Non-pigmented ciliary epithelial cell (primary cell): ENCODE data around the gene JADE2.

ENCODE experiments used
- DNase-seq: peaks from one replicate; pipeline ENCODE4 v3.0.0-alpha.2; 2010; ENCODE audit warnings: low read depth

The JADE2 gene

DNA sequence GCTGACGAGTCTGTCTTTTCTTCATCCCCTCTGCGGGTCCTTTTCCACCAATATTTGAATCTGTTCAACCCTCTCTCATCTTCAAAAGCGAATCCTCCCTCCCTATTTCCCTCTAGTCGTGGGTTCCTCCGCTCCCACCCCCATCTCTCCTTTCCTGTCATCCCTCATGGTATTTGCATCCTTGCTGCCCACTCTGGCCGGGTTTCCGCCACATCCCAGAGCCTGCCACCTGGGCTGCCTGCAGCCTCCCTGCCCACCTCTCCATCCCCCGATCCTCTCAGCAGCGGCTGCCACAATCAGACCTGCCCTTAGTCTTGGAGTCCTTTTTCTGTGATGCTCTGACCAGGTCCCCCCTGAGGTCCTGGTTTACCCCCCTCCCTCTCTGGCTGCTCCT is 44.9 kb downstream of the JADE2 start:
- DNase-seq = no peak

DNA sequence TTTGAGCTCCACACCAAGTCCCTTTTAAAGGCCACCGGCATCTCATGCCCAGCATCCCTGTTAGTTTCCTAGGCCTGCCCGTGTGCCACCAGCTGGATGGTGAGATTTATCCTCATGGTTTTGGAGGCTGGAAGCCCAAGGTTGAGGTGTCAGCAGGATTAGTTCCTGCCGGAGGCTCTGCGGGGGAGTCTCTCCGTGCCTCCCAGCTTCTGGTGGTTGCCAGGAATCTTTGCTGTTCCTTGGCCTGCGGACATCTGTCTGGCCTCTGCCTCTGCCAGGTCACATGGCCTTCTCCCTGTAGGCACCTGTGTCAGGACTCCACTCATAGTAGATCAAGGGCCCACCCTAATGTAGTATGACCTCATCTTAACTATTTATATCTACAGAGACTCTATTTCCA is 45.4 kb downstream of the JADE2 start:
- DNase-seq = no peak

DNA sequence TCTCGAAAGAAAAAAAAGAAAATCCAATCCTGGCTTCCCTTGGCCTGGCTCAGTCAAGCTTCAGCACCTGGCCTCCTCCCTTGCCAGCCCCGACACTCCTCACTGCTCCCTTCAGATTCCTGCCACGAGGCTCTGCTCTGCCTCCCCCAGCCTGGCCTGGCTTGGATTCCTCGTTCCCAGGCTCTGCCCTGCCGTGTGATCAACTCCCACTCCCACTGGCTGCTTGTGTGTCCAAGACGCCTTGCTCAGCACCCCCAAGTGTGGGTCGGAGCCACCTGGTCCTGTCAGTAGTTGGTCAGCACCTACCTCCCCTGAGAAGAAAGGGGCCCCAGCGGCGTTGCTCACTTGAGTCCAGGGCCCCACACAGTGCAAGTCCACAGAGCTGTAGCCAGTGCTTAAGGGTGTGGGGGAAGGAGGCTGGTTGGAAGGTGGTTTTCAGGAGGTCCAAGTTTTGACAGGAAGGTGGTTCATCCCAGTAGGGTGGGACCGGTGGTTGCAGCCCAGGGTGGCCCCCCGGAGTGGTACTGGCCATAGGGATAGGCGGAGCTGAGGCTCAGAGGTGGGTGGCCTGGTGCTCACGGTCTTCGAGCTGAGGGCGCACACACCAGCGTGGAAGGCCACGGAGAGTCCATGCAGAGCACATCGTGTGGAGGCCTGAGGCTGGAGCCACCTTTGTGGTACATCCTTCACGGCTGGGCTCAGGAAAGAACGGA is 46.4 kb downstream of the JADE2 start:
- DNase-seq = no peak

DNA sequence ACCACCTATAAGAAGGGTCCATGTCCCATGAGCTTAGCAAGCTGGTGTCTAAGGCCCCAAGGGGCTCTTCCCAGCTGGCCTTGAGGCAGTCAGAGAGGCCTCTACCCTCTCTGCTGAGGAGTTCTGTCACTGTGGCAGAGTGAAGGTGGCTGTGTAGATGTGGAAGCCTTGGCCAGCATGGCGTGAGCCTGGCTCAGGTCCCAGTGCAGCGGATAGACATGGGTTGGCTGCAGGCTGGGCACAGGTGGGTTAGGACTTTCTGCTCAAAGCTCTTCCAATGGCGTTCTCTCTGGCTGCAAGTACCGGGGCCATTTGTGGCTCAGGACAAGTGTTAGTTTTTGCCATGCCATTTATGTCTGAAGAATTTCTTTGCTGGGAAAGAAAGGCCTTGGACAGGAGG is 47.3 kb downstream of the JADE2 start:
- DNase-seq = no peak

DNA sequence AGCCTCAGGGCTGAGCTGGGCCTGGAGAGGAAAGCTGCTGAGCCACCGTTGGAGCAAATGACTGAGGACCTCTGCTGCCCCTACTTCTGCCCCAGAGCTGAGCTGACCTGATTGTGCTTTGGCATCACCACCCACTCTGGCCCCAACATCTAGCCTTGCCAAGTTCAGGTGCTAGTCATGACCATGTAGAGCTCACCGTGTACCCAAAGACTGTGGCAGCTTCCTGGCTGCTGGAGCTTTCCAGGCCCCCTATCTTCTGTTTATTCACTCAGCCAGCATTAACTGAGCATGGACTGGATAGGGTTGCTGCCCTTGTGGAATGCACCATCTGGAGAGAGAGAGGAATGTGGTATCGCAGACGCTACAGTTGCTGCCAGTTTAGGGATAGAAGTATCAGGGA is 49.1 kb downstream of the JADE2 start:
- DNase-seq = no peak

DNA sequence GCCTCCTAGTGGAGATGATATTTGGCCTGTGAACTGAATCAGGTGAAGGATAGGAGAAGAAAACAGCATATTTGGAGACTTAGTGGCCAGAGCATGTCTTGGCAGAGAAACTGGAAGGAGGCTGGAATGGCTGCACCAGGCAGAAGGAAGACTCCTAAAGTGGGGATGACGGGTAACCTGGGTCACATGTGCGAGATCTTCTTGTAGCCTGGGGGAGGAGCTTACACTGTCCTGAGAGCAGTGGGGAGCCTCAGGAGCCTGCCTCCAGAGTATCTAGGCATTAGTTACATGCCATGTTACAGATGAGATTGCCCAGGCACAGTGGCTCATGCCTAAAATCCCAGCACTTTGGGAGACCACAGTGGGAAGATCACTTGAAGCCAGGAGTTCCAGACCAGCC is 49.8 kb downstream of the JADE2 start:
- no peak for DNase-seq

DNA sequence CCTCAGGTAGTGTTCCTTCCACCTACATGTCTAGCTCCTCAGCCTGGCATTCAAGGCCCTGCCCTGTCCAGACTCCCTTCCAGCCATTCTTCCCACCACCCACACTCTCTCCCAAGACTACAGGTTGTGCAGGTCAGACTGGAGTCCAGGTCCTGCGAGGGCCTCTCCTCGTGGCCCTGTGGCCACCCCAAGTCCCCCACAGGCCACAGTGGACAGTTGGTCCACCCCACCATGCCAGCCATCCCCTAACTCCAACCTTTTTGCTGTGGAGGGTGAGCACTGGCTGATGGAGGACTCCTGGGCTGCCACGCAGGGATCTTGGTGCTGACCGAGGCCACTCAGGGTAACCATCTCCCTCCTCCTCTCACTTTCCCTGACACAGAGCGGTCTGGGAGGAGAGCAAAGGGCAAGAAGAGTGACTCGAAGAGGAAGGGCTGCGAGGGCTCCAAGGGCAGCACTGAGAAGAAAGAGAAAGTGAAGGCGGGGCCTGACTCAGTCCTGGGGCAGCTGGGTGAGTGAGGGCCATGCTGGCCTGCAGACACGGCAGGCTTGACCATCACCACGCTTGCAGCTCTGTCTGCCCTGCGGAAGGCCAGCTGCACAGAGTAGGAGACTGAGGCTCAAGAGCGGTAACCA is 51.0 kb downstream of the JADE2 start:
- no peak for DNase-seq

DNA sequence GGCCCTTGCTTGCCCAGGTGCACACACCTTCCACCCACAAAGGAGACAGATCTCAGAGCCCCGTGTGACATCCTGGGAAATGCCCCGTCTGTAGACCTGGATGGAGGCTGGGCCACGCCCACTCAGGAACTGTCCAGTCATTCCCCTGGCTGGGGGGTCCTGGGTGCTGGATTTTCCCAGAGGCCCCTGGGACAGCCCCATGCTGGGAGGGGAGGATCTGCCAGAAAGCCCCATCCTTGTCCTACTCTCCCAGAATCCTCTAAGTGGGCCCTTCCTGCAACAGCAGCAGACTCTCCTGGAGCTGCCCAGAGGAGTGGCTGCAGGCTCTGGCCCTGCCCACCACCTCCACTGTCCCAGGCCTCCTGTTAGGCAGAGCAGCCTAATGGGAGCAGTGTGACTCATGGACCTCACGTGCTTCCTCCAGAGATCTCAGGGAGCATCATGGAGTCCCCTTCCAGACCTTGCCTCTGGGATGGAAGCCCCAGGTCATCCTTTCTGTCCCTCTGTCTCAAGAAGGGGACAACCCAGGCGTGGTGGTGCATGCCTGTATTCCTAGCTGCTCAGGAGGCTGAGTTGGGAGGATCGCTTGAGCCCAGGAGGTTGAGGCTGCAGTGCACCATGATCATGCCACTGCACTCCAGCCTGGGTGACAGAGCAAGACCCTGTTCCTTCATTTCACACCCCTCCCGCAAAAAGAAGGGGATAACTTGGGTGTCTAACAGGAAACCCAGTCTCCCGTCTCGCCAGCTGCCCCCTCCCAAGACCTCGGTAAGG is 51.7 kb downstream of the JADE2 start:
- DNase-seq = no peak

DNA sequence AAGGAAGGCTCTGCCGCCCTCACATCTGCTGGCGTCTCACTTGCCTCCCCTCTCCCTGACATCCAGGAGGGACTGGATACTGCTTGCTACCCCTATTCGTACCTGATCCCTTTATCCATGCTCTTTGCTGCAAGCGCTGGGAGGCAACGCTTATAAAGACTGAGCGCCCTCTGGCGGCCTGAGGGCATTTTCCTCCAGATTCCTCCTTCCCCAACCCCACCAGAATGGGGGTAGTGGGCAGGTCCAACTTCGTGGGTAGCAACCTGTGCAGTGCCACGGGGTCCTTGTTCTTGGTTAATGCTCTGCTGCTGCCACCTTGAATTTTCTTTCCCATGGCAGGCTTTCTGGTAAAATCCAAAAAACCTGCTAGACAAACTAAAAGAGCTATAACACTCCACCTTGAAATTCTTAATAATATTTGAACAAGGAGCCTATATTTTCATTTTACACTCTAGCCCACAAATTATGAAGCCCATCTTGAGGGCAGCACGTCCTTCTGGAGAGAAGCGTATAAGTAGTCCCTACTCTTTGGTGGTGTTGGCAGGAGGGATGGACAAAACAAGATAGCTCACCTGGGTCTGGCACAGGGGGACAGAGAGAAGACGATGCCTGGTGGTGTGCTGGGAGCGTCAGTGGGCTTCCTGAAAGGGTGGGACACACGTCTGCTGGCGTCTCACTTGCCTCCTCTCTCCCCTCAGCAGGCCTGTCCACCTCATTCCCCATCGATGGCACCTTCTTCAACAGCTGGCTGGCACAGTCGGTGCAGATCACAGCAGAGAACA is 52.5 kb downstream of the JADE2 start:
- no peak for DNase-seq

DNA sequence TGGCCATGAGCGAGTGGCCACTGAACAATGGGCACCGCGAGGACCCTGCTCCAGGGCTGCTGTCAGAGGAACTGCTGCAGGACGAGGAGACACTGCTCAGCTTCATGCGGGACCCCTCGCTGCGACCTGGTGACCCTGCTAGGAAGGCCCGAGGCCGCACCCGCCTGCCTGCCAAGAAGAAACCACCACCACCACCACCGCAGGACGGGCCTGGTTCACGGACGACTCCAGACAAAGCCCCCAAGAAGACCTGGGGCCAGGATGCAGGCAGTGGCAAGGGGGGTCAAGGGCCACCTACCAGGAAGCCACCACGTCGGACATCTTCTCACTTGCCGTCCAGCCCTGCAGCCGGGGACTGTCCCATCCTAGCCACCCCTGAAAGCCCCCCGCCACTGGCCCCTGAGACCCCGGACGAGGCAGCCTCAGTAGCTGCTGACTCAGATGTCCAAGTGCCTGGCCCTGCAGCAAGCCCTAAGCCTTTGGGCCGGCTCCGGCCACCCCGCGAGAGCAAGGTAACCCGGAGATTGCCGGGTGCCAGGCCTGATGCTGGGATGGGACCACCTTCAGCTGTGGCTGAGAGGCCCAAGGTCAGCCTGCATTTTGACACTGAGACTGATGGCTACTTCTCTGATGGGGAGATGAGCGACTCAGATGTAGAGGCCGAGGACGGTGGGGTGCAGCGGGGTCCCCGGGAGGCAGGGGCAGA is 53.3 kb downstream of the JADE2 start:
- no peak for DNase-seq

DNA sequence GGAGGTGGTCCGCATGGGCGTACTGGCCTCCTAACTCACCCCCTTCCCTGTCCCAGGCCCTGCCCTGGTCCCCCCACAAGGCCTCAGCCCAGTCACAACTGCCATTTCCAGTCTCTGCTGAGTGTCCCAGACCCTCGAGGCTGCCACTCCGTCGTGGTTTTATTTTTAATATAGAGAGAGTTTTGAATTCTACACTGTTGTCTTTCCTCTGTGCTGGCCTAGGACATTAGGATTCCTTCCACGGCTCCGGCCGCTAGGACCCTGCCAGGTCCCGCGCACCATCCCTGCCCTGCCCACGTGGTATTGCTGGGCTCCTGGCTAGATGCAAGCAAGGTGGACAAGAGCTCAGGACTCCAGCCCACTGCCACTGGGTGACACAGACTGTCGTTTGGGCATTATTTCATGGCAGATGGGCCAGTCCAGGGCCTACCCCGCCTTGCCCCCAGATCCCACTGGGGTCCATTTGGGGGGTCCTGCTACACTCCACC is 53.9 kb downstream of the JADE2 start:
- DNase-seq = no peak

DNA sequence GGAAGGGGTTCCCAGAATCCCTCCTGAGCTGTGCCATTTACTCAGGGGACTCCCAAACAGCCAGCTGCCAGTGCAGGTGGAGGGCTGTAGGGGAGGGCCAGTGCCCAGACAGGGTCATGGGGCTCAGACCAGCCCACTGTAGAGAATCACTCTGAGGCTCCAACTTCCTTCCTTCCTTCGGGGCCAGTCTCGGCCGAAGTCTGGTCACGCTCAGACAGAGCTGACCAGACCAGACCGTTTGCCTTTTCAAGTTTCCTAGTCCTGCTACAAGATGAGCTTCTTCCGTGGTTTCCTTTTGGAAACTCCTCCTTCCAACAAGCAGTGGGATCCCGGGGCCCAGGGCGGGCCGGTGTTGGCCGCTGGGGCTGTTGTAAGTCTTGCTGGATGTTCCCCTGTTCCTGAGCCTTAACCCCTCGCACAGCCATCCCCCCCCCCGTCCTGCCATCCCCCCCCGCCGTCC is 54.6 kb downstream of the JADE2 start:
- no peak for DNase-seq

DNA sequence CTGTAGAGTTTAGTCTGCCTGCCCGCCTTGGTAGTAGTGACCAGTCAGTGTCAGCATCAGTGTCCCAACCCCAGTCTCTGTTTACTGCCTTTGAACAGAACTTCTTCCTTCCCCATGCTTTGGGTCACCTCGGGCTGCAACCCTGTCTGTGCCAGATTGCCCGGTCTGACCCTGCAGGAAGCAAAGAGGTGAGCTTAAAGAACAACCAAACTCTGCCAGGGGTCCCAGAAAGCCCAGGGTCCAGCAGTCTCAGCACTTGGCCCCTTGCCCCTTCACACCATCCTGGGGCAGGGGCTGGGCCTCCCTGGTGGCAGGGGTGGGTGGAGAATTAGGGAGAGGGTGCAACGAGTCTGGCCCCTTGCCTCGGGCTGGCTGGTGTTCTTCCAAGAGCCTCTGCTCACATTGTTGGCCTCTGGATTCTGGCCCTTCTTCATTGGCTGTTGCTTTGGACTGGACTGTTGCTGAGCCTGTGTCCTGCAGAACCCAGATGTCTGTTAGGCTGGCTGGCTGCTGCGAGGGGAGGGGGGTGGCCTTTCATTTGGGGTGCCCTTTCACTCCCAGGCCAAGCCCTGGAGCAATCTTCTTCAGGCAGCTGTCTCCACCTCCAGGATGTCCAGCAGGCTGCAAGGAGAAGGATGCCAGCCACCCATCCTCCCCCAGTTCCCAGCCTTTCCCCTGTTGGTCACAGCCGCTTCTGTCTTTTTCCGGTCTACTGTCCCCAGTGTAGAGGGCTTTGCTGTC is 55.9 kb downstream of the JADE2 start:
- no peak for DNase-seq

DNA sequence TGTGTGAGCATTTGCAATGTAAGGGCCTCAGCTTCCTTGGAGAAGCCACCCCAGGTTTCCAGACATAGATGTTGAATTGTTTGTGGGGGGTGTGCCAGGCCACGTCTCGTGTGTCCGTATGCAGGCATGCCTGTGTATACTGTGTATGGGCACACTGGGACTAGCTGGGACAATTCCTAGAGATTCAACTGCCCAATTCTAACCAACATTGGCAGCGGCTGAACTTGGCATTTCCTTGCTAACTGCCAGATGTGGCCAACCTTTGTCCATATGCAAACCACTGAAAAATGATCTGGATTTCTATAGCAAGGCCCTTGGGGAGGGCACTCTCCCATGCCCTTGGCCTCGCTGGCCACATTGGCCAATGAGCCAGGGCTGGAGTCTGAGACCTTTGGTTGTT is 56.8 kb downstream of the JADE2 start:
- DNase-seq = no peak

DNA sequence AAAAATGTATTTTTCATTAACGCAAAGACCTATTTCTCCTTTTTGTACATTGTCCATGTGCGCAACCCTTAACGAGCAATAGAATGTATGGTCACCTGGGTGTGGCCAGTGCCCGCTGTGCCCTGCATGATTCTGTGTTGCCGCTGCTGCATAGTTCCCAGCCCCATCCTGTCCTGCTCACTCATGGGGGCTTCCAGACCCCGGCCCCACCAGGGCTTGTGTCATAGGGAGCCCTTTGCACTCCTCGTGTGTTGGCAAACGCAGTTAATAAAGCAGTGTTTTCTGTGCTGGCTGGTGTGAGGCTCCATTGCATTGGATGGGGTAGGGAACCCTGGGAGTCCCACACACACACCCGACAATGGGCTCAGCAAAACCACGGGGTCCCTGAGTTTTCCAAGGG is 57.5 kb downstream of the JADE2 start:
- no peak for DNase-seq

DNA sequence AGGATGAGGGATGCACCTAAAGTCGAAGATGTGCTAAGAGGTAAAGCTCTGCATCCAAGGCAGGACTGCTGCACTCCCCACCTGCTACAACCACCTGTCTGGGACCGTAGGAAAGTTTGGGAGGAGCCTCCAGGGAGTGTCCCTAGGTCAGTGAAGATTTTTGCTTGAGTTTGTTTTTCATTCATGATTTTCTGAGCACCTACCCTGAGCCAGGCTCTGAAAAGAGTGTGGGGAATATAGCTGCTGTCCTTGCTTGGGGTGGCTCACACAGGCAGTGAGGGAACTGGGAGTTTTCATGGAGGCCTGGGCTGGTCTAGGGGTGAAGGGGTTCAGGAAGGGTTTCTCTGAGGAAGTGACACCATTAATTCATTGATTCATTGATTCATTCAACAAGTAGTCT is 58.3 kb downstream of the JADE2 start:
- no peak for DNase-seq

DNA sequence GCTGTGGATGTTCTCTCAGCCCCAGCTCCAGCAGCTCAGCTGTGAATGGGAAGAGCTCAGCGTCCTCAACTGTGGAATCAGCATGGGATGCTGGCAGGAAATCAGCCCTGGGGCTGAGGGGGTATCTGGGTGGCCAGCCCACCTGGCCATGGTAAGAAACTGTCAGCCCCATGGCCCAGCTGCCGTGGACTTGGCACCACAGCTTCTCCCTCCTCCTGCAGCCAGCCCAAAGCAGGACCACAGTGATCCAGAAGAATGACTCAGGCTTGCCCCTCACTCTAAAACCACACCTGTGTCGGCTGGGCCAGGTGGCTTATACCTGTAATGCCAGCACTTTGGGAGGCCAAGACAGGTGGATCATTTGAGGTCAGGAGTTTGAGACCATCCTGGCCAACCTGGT is 59.2 kb downstream of the JADE2 start:
- no peak for DNase-seq

DNA sequence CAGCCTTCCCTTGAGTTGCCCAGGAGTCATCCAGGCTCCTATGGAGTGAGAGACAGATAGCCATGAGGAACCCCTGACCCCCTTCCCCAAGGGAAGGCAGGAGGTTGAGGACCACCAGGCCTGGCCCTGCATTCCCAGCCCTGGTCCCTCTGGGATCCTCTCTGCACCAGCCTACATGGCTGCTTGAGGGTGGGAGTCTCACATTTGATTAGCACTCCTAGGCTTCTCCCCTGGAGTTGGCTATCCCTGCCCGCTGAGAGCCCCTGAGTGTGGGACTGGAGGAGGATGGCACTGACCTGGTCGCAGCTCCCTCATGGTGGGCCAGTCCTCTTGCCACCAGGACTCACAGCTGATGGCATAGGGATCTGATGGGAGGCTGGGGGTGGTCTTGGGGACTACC is 60.5 kb downstream of the JADE2 start:
- DNase-seq = no peak

DNA sequence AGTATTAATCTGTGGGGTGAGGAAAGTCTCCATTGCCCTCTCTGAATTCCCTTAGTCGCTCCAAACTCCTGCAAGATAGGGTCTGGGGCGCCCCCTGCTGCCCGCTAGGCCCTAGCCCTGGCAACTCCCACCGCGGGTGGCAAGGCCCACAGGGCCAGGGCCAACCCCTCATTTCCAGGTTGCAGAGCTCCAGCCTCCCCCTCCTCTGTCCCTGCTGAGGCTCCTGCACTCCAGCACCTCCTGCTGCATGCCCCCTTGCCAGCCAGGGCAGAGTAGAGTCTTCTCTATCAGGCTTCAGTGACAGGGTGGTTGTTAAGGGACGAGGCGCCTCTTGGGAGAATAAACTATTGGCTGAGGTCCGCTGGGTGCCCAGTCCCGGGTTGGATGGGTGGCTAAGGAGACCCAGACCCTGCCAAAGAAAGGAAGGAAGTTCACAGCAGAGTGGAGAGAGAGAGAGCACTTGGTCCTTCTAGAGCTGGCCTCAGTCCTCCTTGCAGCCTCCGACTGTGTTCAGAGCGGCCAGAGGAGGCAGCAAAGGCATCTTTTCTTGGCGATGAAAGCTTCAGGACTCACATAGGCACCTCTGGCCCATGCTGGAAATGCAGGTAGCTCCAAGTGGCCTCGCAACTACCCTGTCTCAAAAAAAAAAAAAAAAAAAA is 61.5 kb downstream of the JADE2 start:
- no peak for DNase-seq

DNA sequence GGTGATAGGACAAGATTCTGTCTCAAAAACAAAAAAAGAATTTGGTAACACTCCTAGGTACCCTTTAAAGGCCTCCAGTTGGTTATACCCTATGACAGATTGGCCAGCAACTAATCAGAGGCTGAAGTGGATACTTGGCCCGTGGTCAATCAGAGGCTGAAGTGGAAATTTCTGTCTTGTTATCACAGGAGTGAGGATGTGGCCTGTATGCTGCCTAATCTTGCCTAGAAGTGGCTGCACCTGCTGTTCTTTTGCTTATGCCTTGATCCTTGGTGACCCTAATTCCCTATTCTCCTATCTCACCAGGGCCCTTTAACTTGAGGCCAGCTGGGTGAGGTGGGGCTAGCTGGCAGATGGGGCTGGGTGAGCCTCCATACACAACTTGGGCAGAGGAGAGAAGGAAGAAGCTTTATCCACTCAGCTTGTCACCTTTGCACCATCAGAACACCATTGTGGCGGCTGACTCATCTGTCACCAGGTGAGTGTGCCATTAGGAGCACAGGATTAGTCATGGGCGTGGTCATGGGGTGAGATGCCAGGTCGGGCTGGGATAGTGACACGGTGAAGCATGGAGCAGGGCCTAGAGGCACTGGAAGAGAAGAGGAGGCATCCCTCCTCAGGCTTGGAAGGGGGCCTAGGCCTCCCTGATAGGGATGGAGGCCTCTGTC is 65.7 kb downstream of the JADE2 start:
- no peak for DNase-seq
